Activated CD4-positive, alpha-beta memory T cell treated with anti-CD3 and anti-CD28 coated beads for 36 hours (primary cell): ENCODE measurements around the gene TET1. TPM values are rescaled to one million over a fixed set of nuclear protein-coding genes. Genes with fewer than 3 reads are reported as not detected.
"Not testable (repeated sequence)": the region's sequence is repeated elsewhere in the genome, so short reads cannot be mapped to it uniquely, and the experiment has no call there.

Experiments used
- CTCF ChIA-PET: fragments of 350-600 bp; sonication (Branson Sonifier 250); formaldehyde crosslinking; loops from one replicate; lab custom pipeline; 2021; ENCODE audit warnings: antibody characterized with exemption, inconsistent platforms; lab: Charles Lee
- POLR2A ChIA-PET: fragments of 350-600 bp; sonication (Branson Sonifier 250); formaldehyde crosslinking; loops from one replicate; lab custom pipeline; 2021; ENCODE audit warnings: antibody characterized with exemption; lab: Charles Lee
- DNase-seq: peaks from one replicate; pipeline ENCODE4 v3.0.0-alpha.2; 2020
- H3K27ac Mint-ChIP-seq: one replicate; pipeline ENCODE4 v1.8.0; 2021; ENCODE audit warnings: mixed read lengths
- H3K27me3 Mint-ChIP-seq: one replicate; pipeline ENCODE4 v1.8.0; 2021; ENCODE audit warnings: mixed read lengths
- H3K36me3 Mint-ChIP-seq: one replicate; pipeline ENCODE4 v1.8.0; 2021; ENCODE audit warnings: mixed read lengths
- H3K4me1 Mint-ChIP-seq: one replicate; pipeline ENCODE4 v1.8.0; 2021; ENCODE audit warnings: low read depth, mixed read lengths
- H3K4me3 Mint-ChIP-seq: one replicate; pipeline ENCODE4 v1.8.0; 2021; ENCODE audit warnings: mild to moderate bottlenecking, mixed read lengths
- H3K9me3 Mint-ChIP-seq: one replicate; pipeline ENCODE4 v1.8.0; 2021; ENCODE audit warnings: mixed read lengths
- intact Hi-C: fragments of 100-400 bp; cut with micrococcal nuclease; formaldehyde crosslinking; loops from one replicate; pipeline ENCODE4 v1.15.1; 2023
- total RNA-seq, 2 experiments: library from RNA; stranded (reverse); gene quantifications; one replicate each; pipeline ENCODE4 v1.2.3, GENCODE V29; 2021

Gene TET1
- total RNA-seq, 2 experiments from 2014 or later: 0.43 to 0.53 TPM

DNA sequence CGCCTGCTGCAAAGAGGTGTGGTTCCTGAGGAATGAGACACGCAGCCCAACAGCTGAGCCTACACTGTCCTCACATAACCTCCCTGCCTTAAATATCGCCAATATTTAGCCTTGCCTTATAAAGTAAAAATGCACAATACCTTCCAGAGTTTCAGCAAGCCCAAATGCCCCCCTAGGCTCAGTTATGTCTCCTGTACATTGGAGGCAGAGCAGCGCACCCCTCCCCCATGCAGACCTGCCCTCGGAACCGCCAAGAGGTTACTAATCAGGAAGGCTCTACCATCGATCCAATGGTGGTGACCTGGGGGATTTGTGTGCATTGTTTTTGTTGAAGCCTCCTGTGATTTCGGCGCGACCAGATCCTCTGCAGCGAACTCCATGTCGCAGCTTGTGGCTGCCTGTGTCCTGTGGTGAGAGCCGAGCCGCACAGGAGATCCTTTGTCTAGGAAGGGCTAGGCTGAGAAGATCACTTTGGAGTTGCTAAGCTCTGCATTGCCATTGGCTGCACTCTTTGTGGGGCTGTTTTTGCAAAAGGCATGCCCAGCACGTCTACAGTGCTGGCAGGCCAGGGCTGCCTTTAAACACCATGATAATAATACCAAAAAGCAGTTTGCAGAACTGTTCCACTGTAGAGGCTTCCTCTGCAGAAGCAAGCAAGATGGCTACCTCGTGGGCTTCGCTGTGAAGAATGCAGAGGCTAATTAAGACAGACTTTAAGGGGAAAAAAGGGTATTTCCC is 40.1 kb downstream of the TET1 start:
- CTCF ChIA-PET: no interaction called here
- DNase-seq: peak; percentile 65
- no peaks in the 10 kb centered on the region for H3K9me3 Mint-ChIP-seq
- no peaks in the 10 kb centered on the region for H3K27me3 Mint-ChIP-seq
- peaks cover 23% of the 10 kb centered on the region for H3K4me1 Mint-ChIP-seq
- no peaks in the 10 kb centered on the region for H3K36me3 Mint-ChIP-seq
- POLR2A ChIA-PET: interaction anchor here (1.0 to 1.2 kb wide), 2 partner anchors 49 to 227 kb away, joined by 3 read pairs; partner anchors contain the start of gene STOX1
- peak overlapping the region; percentile 67 for H3K27ac Mint-ChIP-seq
- H3K4me3 Mint-ChIP-seq: peak overlapping the region; percentile 81
- intact Hi-C loops: loop anchor here (2.0 kb wide), 2 partner anchors 73 to 121 kb away; partner anchors contain the start of genes CCAR1 and SLC25A16

DNA sequence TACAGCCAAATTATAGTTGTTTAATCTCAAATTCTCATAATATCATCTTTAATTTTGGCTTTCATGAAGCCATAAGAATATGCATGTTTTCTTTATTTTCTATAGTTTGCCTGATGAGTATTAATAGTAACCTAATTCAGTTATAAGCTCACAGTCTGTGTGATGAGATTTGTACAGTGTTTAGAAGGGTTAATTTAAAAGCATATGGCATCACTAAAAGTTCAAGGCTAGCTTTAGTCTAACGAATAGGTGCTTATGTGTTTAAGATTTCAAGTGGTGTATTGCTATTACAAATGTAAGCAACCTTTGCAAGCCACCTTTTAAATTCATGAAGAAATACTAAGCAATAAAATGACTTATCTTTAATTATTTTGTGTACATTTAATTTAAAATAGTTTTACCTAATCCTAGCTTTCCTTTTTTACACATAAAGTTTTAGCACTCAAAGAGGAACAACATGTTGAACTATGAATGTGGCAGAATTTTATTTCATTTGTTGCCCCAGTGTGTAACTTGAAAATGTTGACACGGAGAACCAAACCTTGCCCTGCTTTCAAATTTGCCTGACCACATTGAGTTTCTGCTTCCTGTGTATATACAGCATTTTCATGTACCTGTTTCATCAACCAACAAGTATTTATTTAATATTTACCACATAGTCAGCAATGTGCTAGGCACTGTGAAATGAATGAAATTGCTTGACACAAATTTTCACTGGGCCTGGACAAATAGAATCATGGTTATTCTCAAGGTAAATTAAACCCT is 41.5 kb downstream of the TET1 start:
- intact Hi-C loops: loop anchor here (2.0 kb wide), 2 partner anchors 75 to 119 kb away; partner anchors contain the start of genes CCAR1 and SLC25A16
- peaks cover 23% of the 10 kb centered on the region for H3K4me1 Mint-ChIP-seq
- DNase-seq: no peak
- H3K27ac Mint-ChIP-seq: no peak overlapping the region
- H3K9me3 Mint-ChIP-seq: no peaks in the 10 kb centered on the region
- H3K4me3 Mint-ChIP-seq: no peak overlapping the region
- no peaks in the 10 kb centered on the region for H3K27me3 Mint-ChIP-seq
- ChIA-PET POLR2A (interaction anchor here (1.2 kb wide), 1 partner anchor 50 kb away, joined by 3 read pairs; no protein-coding TSS in a partner anchor), CTCF (no interaction called here)
- no peaks in the 10 kb centered on the region for H3K36me3 Mint-ChIP-seq

DNA sequence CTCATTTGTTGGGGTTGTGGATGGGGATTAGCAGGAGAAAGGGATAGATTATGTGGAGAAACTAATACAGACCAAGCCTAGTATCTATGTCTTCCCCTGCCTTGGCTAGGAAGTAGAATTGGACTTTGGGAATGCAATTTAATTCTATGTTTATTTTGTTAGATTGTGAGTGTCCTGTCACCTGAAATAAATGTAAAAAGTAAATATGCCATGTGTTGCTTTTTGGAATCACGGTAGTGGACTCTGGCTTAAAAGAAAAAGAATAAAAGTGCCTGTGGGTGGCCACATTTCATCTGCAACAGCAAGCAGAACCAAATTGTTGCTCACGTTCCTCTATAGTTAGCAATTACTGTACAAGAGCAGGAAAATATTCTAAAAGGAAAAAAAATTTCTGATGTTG is 42.3 kb downstream of the TET1 start:
- H3K27me3 Mint-ChIP-seq: no peaks in the 10 kb centered on the region
- intact Hi-C loops: no loop called here
- no peaks in the 10 kb centered on the region for H3K9me3 Mint-ChIP-seq
- POLR2A ChIA-PET: no interaction called here
- H3K36me3 Mint-ChIP-seq: no peaks in the 10 kb centered on the region
- H3K4me3 Mint-ChIP-seq: no peak overlapping the region
- no peak overlapping the region for H3K27ac Mint-ChIP-seq
- CTCF ChIA-PET: no interaction called here
- DNase-seq: no peak
- peaks cover 23% of the 10 kb centered on the region for H3K4me1 Mint-ChIP-seq

DNA sequence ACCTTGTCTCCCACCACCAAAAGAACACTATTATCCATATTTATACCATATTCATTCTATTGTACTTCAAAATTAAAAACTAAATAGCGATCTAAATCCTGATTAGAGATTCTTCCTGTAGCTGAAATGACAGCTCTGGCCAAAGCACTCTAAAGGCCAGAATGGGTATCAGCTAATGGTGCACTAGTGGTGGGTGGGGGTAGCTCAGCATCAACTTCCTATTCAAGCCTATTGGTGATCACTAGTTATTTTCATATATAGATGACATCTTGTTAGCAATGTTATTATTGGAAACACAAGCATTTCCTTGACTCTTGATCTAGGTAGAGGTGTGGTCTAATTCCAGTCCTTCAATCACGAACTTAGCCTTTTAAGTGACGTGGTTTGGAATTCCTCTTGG is 43.6 kb downstream of the TET1 start:
- Mint-ChIP-seq H3K4me1 (peaks cover 23% of the 10 kb centered on the region), H3K36me3 (no peaks in the 10 kb centered on the region), H3K27ac (no peak overlapping the region), H3K27me3 (no peaks in the 10 kb centered on the region), H3K9me3 (no peaks in the 10 kb centered on the region), H3K4me3 (no peak overlapping the region)
- ChIA-PET CTCF (no interaction called here), POLR2A (no interaction called here)
- DNase-seq: no peak
- intact Hi-C loops: no loop called here

DNA sequence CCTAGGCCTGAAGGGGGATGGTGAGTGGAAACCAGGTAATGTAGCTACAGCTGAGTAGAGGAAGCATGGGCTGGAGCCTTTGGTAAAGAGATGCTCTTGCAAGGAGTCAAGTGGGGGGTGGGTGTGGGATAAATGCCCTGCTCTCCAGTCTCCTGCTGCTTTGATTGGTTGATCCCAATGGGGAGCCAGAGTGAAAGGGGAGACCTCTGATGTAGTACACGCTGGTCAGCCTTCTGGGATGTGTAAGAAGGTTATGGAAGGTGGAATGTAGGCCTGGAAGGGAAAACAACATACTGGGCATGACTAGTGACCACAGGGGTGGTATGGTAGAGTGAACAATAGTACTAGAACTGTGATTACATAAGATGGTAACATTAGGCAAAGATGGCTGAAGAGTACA is 44.3 kb downstream of the TET1 start:
- Mint-ChIP-seq H3K27ac (no peak overlapping the region), H3K36me3 (no peaks in the 10 kb centered on the region), H3K9me3 (no peaks in the 10 kb centered on the region), H3K4me3 (no peak overlapping the region), H3K27me3 (no peaks in the 10 kb centered on the region), H3K4me1 (peaks cover 23% of the 10 kb centered on the region)
- ChIA-PET CTCF (no interaction called here), POLR2A (no interaction called here)
- intact Hi-C loops: no loop called here
- DNase-seq: no peak

DNA sequence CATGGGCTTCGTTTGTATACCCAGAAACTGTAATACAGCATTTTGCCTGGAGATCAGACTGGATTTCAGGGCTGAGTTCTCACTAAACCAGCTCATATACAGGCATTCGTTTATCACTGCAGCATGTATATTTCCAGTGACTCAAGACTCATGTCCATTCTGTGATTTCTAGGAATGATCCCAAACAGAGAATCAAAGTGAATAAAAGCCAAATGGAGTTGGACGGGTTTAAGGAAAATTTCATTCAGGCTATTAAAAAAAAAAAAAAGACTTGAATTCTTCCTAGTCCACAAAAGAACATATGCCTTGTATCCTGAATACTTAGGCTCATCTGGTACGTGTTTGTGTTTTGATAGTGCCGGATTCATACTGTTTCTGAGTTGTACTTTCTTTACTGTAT is 46.8 kb downstream of the TET1 start:
- intact Hi-C loops: no loop called here
- H3K27ac Mint-ChIP-seq: no peak overlapping the region
- peaks cover 7% of the 10 kb centered on the region for H3K4me1 Mint-ChIP-seq
- ChIA-PET CTCF (no interaction called here), POLR2A (no interaction called here)
- H3K27me3 Mint-ChIP-seq: no peaks in the 10 kb centered on the region
- no peak for DNase-seq
- no peaks in the 10 kb centered on the region for H3K9me3 Mint-ChIP-seq
- H3K36me3 Mint-ChIP-seq: no peaks in the 10 kb centered on the region
- H3K4me3 Mint-ChIP-seq: no peak overlapping the region

DNA sequence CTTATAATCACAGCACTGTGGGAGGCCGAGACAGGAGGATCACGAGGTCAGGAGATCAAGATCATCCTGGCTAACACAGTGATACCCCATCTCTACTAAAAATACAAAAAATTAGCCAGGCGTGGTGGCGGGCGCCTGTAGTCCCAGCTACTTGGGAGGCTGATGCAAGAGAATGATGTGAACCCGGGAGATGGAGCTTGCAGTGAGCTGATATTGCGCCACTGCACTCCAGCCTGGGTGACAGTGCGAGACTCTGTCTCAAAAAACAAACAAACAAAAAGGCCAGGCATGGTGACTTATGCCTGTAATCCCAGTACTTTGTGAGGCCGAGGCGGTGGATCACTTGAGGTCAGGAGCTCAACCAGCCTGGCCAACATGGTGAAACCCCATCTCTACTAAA is 49.9 kb downstream of the TET1 start:
- H3K4me1 Mint-ChIP-seq, CTCF ChIA-PET, POLR2A ChIA-PET: not testable (repeated sequence)

DNA sequence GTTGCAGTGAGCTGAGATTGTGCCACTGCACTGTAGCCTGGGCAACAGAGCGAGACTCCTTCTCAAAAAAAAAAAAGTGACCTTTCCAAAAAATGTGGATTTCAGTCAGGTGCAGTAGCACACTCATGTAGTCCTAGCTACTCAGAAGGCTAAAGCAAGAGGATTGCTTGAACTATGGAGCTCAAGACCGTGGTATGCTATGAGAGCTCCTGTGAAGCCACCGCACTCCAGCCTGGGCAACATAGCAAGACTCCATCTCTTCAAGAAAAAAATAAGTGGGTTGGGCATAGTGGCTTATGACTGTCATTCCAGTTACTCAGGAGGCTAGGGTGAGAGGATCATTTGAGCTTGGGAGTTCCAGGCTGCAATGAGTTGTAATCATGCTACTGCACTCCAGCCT is 51.1 kb downstream of the TET1 start:
- no peaks in the 10 kb centered on the region for H3K9me3 Mint-ChIP-seq
- no peaks in the 10 kb centered on the region for H3K36me3 Mint-ChIP-seq
- no peaks in the 10 kb centered on the region for H3K4me1 Mint-ChIP-seq
- intact Hi-C loops: no loop called here
- no peak overlapping the region for H3K4me3 Mint-ChIP-seq
- DNase-seq: no peak
- H3K27ac Mint-ChIP-seq: no peak overlapping the region
- no peaks in the 10 kb centered on the region for H3K27me3 Mint-ChIP-seq
- CTCF ChIA-PET: no interaction called here
- POLR2A ChIA-PET: interaction anchor here (0.6 to 0.7 kb wide), 2 partner anchors 66 to 91 kb away, joined by 3 to 4 read pairs; no protein-coding TSS in a partner anchor

More for the DNA sequence above, 49.9 kb downstream of the TET1 start:
- H3K36me3 Mint-ChIP-seq, DNase-seq, H3K27me3 Mint-ChIP-seq, H3K9me3 Mint-ChIP-seq, H3K27ac Mint-ChIP-seq, H3K4me3 Mint-ChIP-seq, intact Hi-C loops: not testable (repeated sequence)

DNA sequence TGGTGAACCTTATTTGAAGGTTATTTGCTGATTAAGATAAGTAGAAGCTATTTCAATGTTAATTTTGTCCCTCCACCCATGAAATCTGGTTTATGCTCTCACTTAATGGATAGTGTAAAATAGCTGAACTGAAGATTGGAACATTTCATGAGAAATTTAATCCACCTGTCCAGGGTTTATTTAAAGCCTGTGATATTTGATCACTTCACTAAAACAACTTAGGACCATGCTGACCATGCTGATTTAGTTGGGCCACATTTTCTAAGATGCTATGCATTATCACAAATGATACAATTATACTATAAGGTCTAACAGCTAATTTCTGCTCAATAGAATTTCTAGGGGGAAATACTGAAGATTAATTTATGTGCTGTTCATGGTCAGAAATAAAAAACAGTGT is 53.8 kb downstream of the TET1 start:
- CTCF ChIA-PET, POLR2A ChIA-PET, H3K9me3 Mint-ChIP-seq, H3K4me1 Mint-ChIP-seq, DNase-seq, intact Hi-C loops, H3K36me3 Mint-ChIP-seq, H3K27me3 Mint-ChIP-seq, H3K4me3 Mint-ChIP-seq, H3K27ac Mint-ChIP-seq: not testable (repeated sequence)

DNA sequence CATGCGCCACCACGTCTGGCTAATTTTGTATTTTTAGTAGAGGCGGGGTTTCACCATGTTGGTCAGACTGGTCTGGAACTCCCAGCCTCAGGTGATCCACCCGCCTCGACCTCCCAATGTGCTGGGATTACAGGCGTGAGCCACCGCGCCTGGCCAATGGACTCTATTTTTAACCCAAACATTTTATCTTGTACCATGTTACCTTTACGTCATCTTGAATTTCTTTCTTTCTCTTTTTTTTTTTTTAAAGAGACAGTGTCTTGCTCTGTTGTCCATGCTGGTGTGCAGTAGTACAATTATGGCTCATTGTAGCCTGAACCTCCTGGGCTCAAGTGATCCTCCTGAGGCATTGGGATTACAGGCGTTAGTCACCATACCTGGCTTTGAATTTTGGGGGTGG is 57.6 kb downstream of the TET1 start:
- H3K4me1 Mint-ChIP-seq, CTCF ChIA-PET, DNase-seq, H3K36me3 Mint-ChIP-seq, H3K27ac Mint-ChIP-seq, H3K9me3 Mint-ChIP-seq, intact Hi-C loops, H3K27me3 Mint-ChIP-seq, H3K4me3 Mint-ChIP-seq: not testable (repeated sequence)
- POLR2A ChIA-PET: interaction anchor here (0.6 kb wide), 1 partner anchor 221 kb away, joined by 3 read pairs; no protein-coding TSS in a partner anchor

DNA sequence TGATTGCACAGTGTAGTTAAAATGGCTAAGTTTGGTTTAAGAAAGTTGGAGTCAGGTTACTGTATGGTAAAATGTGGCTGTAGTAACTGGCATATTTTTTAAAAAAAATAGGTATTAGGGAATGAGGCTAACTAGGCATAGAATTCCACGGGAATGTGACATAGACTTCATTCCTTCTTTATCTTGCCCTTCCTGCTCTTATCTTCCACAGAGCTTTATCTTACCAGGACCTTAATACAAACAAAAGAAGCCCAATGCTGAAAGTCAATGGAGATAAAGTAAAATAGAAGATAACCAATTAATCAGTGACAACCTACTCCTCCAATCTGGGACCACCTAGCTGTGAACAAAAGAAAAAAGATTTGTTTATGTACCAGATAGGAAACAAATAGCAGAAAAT is 58.1 kb downstream of the TET1 start:
- Mint-ChIP-seq H3K4me3 (no peak overlapping the region), H3K27me3 (no peaks in the 10 kb centered on the region), H3K4me1 (no peaks in the 10 kb centered on the region), H3K9me3 (no peaks in the 10 kb centered on the region), H3K27ac (no peak overlapping the region), H3K36me3 (no peaks in the 10 kb centered on the region)
- no peak for DNase-seq
- POLR2A ChIA-PET: interaction anchor here (0.6 kb wide), 1 partner anchor 221 kb away, joined by 3 read pairs; no protein-coding TSS in a partner anchor
- intact Hi-C loops: no loop called here
- CTCF ChIA-PET: interaction anchor here (0.6 kb wide), 1 partner anchor 399 kb away, joined by 3 read pairs; no protein-coding TSS in a partner anchor

DNA sequence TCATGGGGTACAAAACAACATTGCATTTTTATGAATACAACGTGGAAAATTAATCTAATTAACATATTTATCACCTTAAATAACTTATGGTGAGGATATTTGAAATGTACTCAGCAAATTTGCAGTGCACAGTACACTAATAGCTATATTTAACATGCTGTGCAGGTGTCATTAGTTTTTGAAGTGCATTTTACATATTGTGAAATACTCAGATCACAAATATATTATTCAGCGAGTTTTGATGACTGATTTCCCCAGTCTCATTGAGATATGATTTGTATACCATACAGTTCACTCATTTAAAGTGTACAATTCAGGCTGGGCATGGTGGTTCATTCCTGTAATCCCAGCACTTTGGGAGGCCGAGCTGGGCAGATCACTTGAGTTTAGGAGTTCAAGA is 59.5 kb downstream of the TET1 start:
- DNase-seq: no peak
- Mint-ChIP-seq H3K27me3 (no peaks in the 10 kb centered on the region), H3K9me3 (no peaks in the 10 kb centered on the region), H3K27ac (no peak overlapping the region), H3K4me3 (no peak overlapping the region), H3K4me1 (no peaks in the 10 kb centered on the region), H3K36me3 (no peaks in the 10 kb centered on the region)
- intact Hi-C loops: no loop called here
- ChIA-PET POLR2A (no interaction called here), CTCF (interaction anchor here (1.1 kb wide), 1 partner anchor 12 kb away, joined by 4 read pairs; no protein-coding TSS in a partner anchor)
